Activated T-helper 1 cell treated with anti-CD3 and anti-CD28 coated beads, Interleukin-12 subunit alpha, Interleukin-12 subunit beta, Interleukin-2, Interleukin-4 antibody, amounts not matched to agents 30 ng/mL and 10 ng/mL and 1 ng/mL, durations not matched to agents 14 hours and 24 hours and 36 hours (primary cell): ENCODE measurements around the gene RFFL. TPM values are rescaled to one million over a fixed set of nuclear protein-coding genes. Genes with fewer than 3 reads are reported as not detected.
"Not testable (repeated sequence)": the region's sequence is repeated elsewhere in the genome, so short reads cannot be mapped to it uniquely, and the experiment has no call there.

Experiments used
- DNase-seq: peaks from one replicate; pipeline ENCODE4 v3.0.0; 2021; ENCODE audit warnings: low spot score
- H3K27ac Mint-ChIP-seq: one replicate; pipeline ENCODE4 v1.8.0; 2021; ENCODE audit warnings: mild to moderate bottlenecking, mixed read lengths
- H3K27me3 Mint-ChIP-seq: one replicate; pipeline ENCODE4 v1.8.0; 2022; ENCODE audit warnings: mild to moderate bottlenecking, moderate library complexity, mixed read lengths; ENCODE audit not compliant: insufficient read depth
- H3K36me3 Mint-ChIP-seq: one replicate; pipeline ENCODE4 v1.8.0; 2021; ENCODE audit warnings: low read depth, mixed read lengths
- H3K4me1 Mint-ChIP-seq: one replicate; pipeline ENCODE4 v1.8.0; 2021; ENCODE audit warnings: low read depth, mixed read lengths
- H3K4me3 Mint-ChIP-seq: one replicate; pipeline ENCODE4 v1.8.0; 2021; ENCODE audit warnings: mild to moderate bottlenecking, moderate library complexity, mixed read lengths
- H3K9me3 Mint-ChIP-seq: one replicate; pipeline ENCODE4 v1.8.0; 2021; ENCODE audit warnings: mixed read lengths
- intact Hi-C: fragments of 100-400 bp; cut with micrococcal nuclease; formaldehyde crosslinking; loops from one replicate; pipeline ENCODE4 v1.15.1; 2024
- total RNA-seq: library from RNA; stranded (reverse); gene quantifications from 2 replicates; pipeline ENCODE4 v1.2.3, GENCODE V29; 2022

The RFFL gene
- total RNA-seq, 1 donor from 2014 or later: 28.2 TPM

DNA sequence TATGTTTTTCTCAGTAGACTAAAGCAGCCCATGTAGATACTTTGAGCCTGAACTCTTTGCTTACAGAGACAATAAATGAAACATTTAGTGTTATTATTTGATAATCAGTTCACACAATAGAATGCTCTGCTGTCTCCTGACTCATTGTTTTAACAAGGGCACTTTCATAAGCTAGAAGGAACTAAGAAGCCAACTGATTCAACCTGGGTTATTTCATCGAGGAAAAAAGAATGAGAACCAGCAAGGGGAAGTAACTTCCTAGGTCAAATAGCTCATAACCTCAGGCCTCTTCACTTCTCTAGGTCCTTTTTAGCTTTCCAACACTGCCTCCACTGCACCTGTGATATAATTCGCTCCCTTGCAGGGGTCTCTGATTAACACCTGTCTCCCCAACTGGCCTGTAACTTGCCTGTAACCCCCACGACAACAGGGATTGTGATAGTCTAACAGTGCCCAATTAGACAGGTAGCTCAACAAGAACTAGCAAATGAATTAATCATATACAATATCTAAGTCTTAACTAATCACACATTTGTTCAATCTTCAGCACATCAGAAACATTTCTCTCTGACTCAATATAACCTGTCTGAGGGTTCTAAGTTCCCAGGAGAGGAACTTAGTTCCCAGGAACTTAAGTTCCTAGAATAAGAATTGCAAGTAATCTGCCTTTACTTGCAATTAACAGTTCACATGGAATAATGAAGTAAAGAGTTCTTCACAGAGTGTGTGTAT is 34.8 kb downstream of the RFFL start:
- no peak overlapping the region for H3K4me3 Mint-ChIP-seq
- no peak for DNase-seq
- peaks cover 35% of the 10 kb centered on the region for H3K4me1 Mint-ChIP-seq
- intact Hi-C loops: no loop called here
- H3K27me3 Mint-ChIP-seq: no peaks in the 10 kb centered on the region
- no peaks in the 10 kb centered on the region for H3K9me3 Mint-ChIP-seq
- peak overlapping the region; percentile 49 for H3K27ac Mint-ChIP-seq
- peaks cover 25% of the 10 kb centered on the region for H3K36me3 Mint-ChIP-seq

GRCh38 chr17:35028097-35028496 is 35.4 kb downstream of the RFFL start:
- H3K4me3 Mint-ChIP-seq, H3K27ac Mint-ChIP-seq, DNase-seq, H3K9me3 Mint-ChIP-seq, intact Hi-C loops, H3K27me3 Mint-ChIP-seq: not testable (repeated sequence)
- Mint-ChIP-seq H3K4me1 (peaks cover 40% of the 10 kb centered on the region), H3K36me3 (peaks cover 28% of the 10 kb centered on the region)

GRCh38 chr17:35025541-35025940 is 38.0 kb downstream of the RFFL start:
- intact Hi-C loops: no loop called here
- Mint-ChIP-seq H3K4me3 (no peak overlapping the region), H3K9me3 (no peaks in the 10 kb centered on the region), H3K36me3 (peaks cover 26% of the 10 kb centered on the region), H3K27ac (no peak overlapping the region), H3K4me1 (peaks cover 56% of the 10 kb centered on the region), H3K27me3 (no peaks in the 10 kb centered on the region)
- no peak for DNase-seq

DNA sequence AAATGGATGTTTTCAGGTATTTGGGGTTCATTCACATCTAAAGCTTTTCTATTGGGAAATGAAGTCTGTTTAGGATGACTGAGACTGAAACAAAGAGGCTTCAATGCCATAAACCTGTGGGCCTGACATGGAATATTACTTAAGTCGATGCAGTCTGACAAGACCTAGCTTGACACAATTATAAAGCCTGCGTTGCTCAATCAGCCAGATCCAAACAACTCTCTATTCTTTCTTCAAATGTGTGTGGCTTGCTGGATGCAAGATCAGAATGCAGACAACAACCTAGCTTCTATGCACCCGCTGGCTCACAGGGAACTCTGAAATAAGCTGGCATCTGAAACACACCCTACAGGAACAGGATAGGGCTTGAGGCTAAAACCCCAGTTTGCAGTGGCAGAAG is 40.0 kb downstream of the RFFL start:
- no peaks in the 10 kb centered on the region for H3K9me3 Mint-ChIP-seq
- intact Hi-C loops: loop anchor here (1.0 to 5.0 kb wide), 3 partner anchors 28 to 66 kb away; partner anchors contain the start of gene LIG3

DNA sequence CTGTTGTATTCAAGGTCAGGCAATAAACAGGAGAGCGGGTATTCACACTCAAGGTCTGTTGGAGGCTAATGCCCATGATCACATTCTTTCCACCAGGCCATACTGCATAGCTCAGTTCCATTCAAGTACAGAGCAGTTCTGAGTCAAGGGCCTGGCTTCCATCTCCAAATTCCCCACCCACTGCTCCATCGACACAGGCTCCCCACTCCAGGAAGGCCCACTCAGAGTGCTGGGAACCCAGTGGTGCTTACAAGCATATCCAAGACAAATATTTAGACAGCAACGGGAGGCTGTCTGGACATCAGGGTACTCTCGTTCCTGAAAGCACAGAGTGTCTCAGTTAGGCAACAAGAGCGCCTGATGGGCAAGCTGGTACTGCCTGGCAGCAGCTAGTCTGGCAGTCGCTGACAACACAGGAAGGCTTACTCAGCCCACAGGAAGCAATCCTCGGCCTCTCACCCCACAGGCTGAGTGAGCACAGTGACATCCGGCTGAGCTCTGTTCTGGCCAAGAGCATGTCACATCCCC is 40.9 kb downstream of the RFFL start:
- H3K4me1 Mint-ChIP-seq: peaks cover 70% of the 10 kb centered on the region
- peak; percentile 67 for DNase-seq
- intact Hi-C loops: loop anchor here (1.0 to 5.0 kb wide), 7 partner anchors 24 to 97 kb away; partner anchors contain the start of genes LIG3, RAD51D and RFFL
- H3K27me3 Mint-ChIP-seq: no peaks in the 10 kb centered on the region
- peak overlapping the region; percentile 79 for H3K4me3 Mint-ChIP-seq
- H3K27ac Mint-ChIP-seq: peak overlapping the region; percentile 99
- H3K36me3 Mint-ChIP-seq: peaks cover 45% of the 10 kb centered on the region
- no peaks in the 10 kb centered on the region for H3K9me3 Mint-ChIP-seq

More for the DNA sequence above, 40.0 kb downstream of the RFFL start:
- DNase-seq: no peak
- Mint-ChIP-seq H3K27me3 (no peaks in the 10 kb centered on the region), H3K27ac (peak overlapping the region; percentile 99), H3K4me1 (peaks cover 66% of the 10 kb centered on the region), H3K4me3 (peak overlapping the region; percentile 48), H3K36me3 (peaks cover 37% of the 10 kb centered on the region)

DNA sequence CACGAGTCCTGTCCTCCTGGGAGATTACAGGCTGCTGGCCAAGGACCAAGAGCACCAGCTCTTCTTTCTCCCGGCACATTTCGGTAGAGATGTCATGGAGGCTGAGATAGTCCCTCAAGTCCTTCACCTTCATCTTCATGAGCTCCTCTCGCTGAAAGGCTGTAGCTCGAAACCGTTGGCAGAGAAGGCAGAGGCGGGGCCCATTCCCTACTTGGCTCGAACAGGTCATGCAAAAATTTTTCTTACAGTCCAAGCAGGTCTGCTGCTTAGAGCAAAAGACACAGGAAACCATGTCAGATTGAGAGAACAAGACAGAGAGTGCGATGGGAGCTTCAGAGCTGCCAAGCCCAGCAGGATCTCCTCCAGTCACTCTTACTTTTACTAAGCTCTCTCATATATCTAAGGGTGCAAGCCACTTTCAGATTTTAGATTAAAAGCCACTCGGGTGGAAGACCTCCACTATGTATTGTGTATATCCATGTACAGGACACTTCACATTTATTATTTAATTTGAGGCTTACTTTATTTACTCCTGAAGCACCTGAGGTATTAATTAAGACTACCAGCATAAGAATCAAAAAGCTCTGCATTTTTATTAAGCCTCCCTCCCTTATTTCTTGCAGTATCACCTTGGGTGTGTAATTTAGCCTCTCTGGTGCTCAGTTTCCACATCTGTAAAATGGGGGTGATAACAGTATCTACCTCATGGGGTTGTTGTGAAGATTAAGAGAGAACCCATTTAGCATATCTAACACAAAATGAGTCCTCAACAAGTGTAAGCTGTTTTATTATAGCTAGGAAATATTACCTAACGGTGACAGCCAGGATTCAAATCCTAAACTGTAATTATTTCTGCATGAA is 41.8 kb downstream of the RFFL start:
- H3K36me3 Mint-ChIP-seq: peaks cover 53% of the 10 kb centered on the region
- no peaks in the 10 kb centered on the region for H3K27me3 Mint-ChIP-seq
- peak overlapping the region; percentile 99 for H3K27ac Mint-ChIP-seq
- peaks cover 70% of the 10 kb centered on the region for H3K4me1 Mint-ChIP-seq
- no peak for DNase-seq
- H3K4me3 Mint-ChIP-seq: peak overlapping the region; percentile 79
- H3K9me3 Mint-ChIP-seq: no peaks in the 10 kb centered on the region
- intact Hi-C loops: loop anchor here (1.0 to 5.0 kb wide), 5 partner anchors 23 to 98 kb away; partner anchors contain the start of genes LIG3, RAD51D and RFFL

- H3K4me1 Mint-ChIP-seq: peaks cover 64% of the 10 kb centered on the region
- H3K27me3 Mint-ChIP-seq: no peaks in the 10 kb centered on the region
- no peak overlapping the region for H3K4me3 Mint-ChIP-seq
- intact Hi-C loops: loop anchor here (5.0 kb wide), 1 partner anchor 37 kb away; the partner anchor contains the start of gene LIG3
- H3K36me3 Mint-ChIP-seq: peaks cover 47% of the 10 kb centered on the region
- H3K27ac Mint-ChIP-seq: no peak overlapping the region
- H3K9me3 Mint-ChIP-seq: no peaks in the 10 kb centered on the region
- no peak for DNase-seq
These were observed 43.9 kb downstream of the RFFL start for GRCh38 chr17:35019386-35020179.

DNA sequence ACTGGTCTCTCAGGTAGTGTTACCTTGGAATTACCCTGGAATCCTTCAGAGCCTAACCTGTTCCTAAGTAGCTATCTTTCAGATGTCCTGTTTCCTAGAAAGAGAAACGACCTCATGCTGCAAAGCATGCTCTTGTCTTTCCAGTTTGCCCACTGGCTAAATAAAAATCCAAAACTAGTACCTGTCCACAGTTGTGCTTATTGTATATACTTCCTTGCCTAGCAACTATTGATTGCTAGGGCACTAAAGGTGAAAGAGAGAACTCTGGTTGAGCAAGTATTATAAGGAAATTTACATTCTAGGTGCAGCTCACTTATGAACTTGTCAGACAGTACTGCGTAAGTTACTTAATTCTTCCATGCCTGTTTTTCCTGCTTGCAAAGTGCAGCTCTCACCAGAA is 44.7 kb downstream of the RFFL start:
- no peak overlapping the region for H3K27ac Mint-ChIP-seq
- H3K4me1 Mint-ChIP-seq: peaks cover 57% of the 10 kb centered on the region

GRCh38 chr17:35017021-35017420 is 46.5 kb downstream of the RFFL start:
- no peak for DNase-seq
- no peak overlapping the region for H3K27ac Mint-ChIP-seq
- peaks cover 48% of the 10 kb centered on the region for H3K36me3 Mint-ChIP-seq
- no peaks in the 10 kb centered on the region for H3K27me3 Mint-ChIP-seq
- H3K9me3 Mint-ChIP-seq: no peaks in the 10 kb centered on the region
- peaks cover 39% of the 10 kb centered on the region for H3K4me1 Mint-ChIP-seq
- H3K4me3 Mint-ChIP-seq: no peak overlapping the region
- intact Hi-C loops: no loop called here

More for the DNA sequence above, 44.7 kb downstream of the RFFL start:
- DNase-seq: no peak
- intact Hi-C loops: no loop called here
- Mint-ChIP-seq H3K36me3 (peaks cover 47% of the 10 kb centered on the region), H3K9me3 (no peaks in the 10 kb centered on the region), H3K27me3 (no peaks in the 10 kb centered on the region), H3K4me3 (no peak overlapping the region)

DNA sequence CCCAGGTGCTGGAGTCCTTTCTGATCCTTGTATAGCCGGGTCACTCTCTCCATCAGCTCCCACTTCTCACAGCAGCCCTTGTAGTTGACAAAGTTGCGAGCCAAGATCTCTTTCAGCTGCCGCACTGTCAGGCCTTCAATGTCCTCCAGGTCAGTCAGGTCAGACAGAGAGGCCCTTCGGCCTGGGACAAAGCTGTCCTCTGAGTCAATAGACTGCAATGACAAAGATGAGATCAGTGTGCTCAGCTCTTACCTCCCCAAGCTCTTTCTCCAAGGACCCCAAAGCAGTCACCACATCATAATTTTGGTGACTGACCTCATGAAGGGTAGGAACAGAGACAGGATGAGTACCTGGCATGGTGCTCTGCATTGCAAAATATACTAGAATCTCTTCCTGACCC is 47.1 kb downstream of the RFFL start:
- DNase-seq: no peak
- Mint-ChIP-seq H3K4me1 (peaks cover 33% of the 10 kb centered on the region), H3K4me3 (no peak overlapping the region), H3K36me3 (peaks cover 50% of the 10 kb centered on the region), H3K9me3 (no peaks in the 10 kb centered on the region), H3K27me3 (no peaks in the 10 kb centered on the region), H3K27ac (no peak overlapping the region)
- intact Hi-C loops: no loop called here

DNA sequence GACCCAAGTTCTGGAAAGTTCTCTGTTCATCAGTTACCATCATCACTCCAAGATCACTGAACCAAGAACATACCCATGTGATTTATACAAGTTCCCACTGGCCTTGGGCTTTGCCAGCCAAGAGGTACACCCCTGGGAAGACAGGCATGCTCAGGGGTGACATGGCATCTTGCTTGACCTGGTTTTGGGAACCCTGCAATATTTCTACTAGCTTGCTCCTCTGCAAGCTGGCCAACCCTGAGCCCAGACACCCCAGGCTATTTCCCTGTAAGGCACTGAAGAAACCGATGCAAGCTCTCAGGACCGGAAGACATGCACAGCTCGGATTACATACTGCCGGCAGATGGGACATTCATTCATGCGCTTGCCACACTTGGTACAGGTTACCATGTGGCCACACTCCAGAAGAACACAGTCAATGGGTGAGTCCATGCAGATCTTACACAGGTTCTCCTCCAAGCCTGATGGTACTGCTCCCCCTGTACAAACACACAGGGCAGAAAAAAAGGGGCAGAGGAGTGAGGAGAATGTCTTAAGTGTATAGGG is 51.8 kb downstream of the RFFL start:
- no peak for DNase-seq
- intact Hi-C loops: no loop called here
- Mint-ChIP-seq H3K9me3 (no peaks in the 10 kb centered on the region), H3K4me3 (no peak overlapping the region), H3K4me1 (no peaks in the 10 kb centered on the region), H3K36me3 (peaks cover 42% of the 10 kb centered on the region), H3K27ac (no peak overlapping the region), H3K27me3 (no peaks in the 10 kb centered on the region)

GRCh38 chr17:35010093-35010492 is 53.4 kb downstream of the RFFL start:
- no peak for DNase-seq
- Mint-ChIP-seq H3K27ac (no peak overlapping the region), H3K36me3 (peaks cover 42% of the 10 kb centered on the region), H3K4me1 (no peaks in the 10 kb centered on the region), H3K27me3 (no peaks in the 10 kb centered on the region), H3K9me3 (no peaks in the 10 kb centered on the region), H3K4me3 (no peak overlapping the region)
- intact Hi-C loops: no loop called here
